ENCODE measurements around the gene MEP1A. TPM values are rescaled to one million over a fixed set of nuclear protein-coding genes. Genes with fewer than 3 reads are reported as not detected.
"Not testable (repeated sequence)": the region's sequence is repeated elsewhere in the genome, so short reads cannot be mapped to it uniquely, and the experiment has no call there.

The MEP1A gene
- total and polyA plus RNA-seq, 2 donors (not counting 3 experiments of a cell fraction or from before 2014, with no cell fraction given), result not detected

- H4K20me1 ChIP-seq (replicated peaks; ENCODE audit: control insufficient read depth, extremely low read depth, insufficient read depth, low read length); H2AFZ ChIP-seq (ENCODE audit: low read depth, low read length); H3K27ac ChIP-seq (ENCODE audit: insufficient read depth, low read depth, low read length); intact Hi-C loops (cut with micrococcal nuclease); H3K79me2 ChIP-seq (ENCODE audit: control insufficient read depth, insufficient read depth, low read length); H3K4me2 ChIP-seq (ENCODE audit: insufficient read depth, low read length); H3K36me3 ChIP-seq (ENCODE audit: control insufficient read depth in 2 of 2, extremely low read depth in 1 of 2, insufficient read depth in 2 of 2, low read length in 2 of 2); H3K9me3 ChIP-seq (replicated peaks; ENCODE audit: control insufficient read depth, insufficient read depth, low read length); H3K27me3 ChIP-seq (ENCODE audit: control insufficient read depth in 2 of 2, insufficient read depth in 2 of 2, low read length in 2 of 2); H3K9ac ChIP-seq (replicated peaks; ENCODE audit: extremely low read depth, insufficient read depth, low read length); dilution Hi-C loops (cut with MboI; ENCODE audit: extremely low pct_ligation_motif_present, low sequenced_read_pairs); H3K4me3 ChIP-seq (replicated peaks in 1 of 3; ENCODE audit: insufficient read depth in 1 of 3, low read depth in 1 of 3, low read length in 3 of 3); H3K9me1 ChIP-seq (replicated peaks; ENCODE audit: control insufficient read depth, extremely low read depth, insufficient read depth, low read length); BruUV-seq (replicated peaks): not testable (repeated sequence)
- ChIA-PET CTCF (interaction anchor here (0.5 to 2.9 kb wide), 15 partner anchors 8 to 450 kb away, joined by 3 to 14 read pairs (median 4); partner anchors contain the start of gene ADGRF1), POLR2A (interaction anchor here (0.8 kb wide), 1 partner anchor 20 kb away, joined by 3 read pairs; no protein-coding TSS in a partner anchor)
- peak; percentile 21 for DNase-seq (ENCODE audit: low read depth, low spot score)
- peaks cover 18% of the 10 kb centered on the region for H3K4me1 ChIP-seq (ENCODE audit: control insufficient read depth, extremely low read depth, insufficient read depth, low read length)
- TF ChIP-seq CTCF (IDR thresholded peaks at IDR 0.05; ENCODE audit: extremely low read depth in 1 of 2, insufficient read depth in 1 of 2, low read depth in 1 of 2, low read length in 2 of 2), result peak; percentile 46 to 53
- peak; percentile 68 for FAIRE-seq
Measured at GRCh38 chr6:46855966-46856365, 62.8 kb downstream of the MEP1A start.

- Histone ChIP-seq H3K36me3 (ENCODE audit: control insufficient read depth in 2 of 2, extremely low read depth in 1 of 2, insufficient read depth in 2 of 2, low read length in 2 of 2) (peaks cover 2 to 6% of the 10 kb centered on the region in 2 experiments), H3K79me2 (ENCODE audit: control insufficient read depth, insufficient read depth, low read length) (no peaks in the 10 kb centered on the region), H3K9ac (replicated peaks; ENCODE audit: extremely low read depth, insufficient read depth, low read length) (no peak overlapping the region), H3K4me2 (ENCODE audit: insufficient read depth, low read length) (no peak overlapping the region), H3K9me3 (replicated peaks; ENCODE audit: control insufficient read depth, insufficient read depth, low read length) (no peaks in the 10 kb centered on the region), H3K4me3 (replicated peaks in 1 of 3; ENCODE audit: insufficient read depth in 1 of 3, low read depth in 1 of 3, low read length in 3 of 3) (no peak overlapping the region), H3K4me1 (ENCODE audit: control insufficient read depth, extremely low read depth, insufficient read depth, low read length) (peaks cover 2% of the 10 kb centered on the region), H3K27ac (ENCODE audit: insufficient read depth, low read depth, low read length) (no peak overlapping the region), H2AFZ (ENCODE audit: low read depth, low read length) (no peak overlapping the region), H3K9me1 (replicated peaks; ENCODE audit: control insufficient read depth, extremely low read depth, insufficient read depth, low read length) (no peaks in the 10 kb centered on the region), H4K20me1 (replicated peaks; ENCODE audit: control insufficient read depth, extremely low read depth, insufficient read depth, low read length) (no peaks in the 10 kb centered on the region), H3K27me3 (ENCODE audit: control insufficient read depth in 2 of 2, insufficient read depth in 2 of 2, low read length in 2 of 2) (no peaks in the 10 kb centered on the region)
- intact Hi-C loops (cut with micrococcal nuclease), result no loop called here
- ChIA-PET CTCF (interaction anchor here (1.2 to 1.9 kb wide), 2 partner anchors 13 to 14 kb away, joined by 5 read pairs; no protein-coding TSS in a partner anchor), POLR2A (no interaction called here)
- dilution Hi-C loops (cut with MboI; ENCODE audit: extremely low pct_ligation_motif_present, low sequenced_read_pairs), result no loop called here
- DNase-seq (ENCODE audit: low read depth, low spot score) (no peak), FAIRE-seq (no peak)
- no TSS peak for BruUV-seq (replicated peaks)
- TF ChIP-seq FOS (IDR thresholded peaks at IDR 0.05; ENCODE audit: borderline replicate concordance, insufficient read depth, low read length) (no peak), MYC (IDR thresholded peaks at IDR 0.05; ENCODE audit: low read depth, low read length) (no peak), JUN (IDR thresholded peaks at IDR 0.05; ENCODE audit: borderline replicate concordance, insufficient read depth, insufficient read length, low read depth) (no peak), POLR2A (IDR thresholded peaks at IDR 0.05; ENCODE audit: low read depth, low read length) (no peak), MAX (IDR thresholded peaks at IDR 0.05; ENCODE audit: insufficient read depth, insufficient read length) (no peak), EZH2 (IDR thresholded peaks at IDR 0.05; ENCODE audit: borderline replicate concordance, low read depth, low read length, severe bottlenecking) (no peak), POLR2AphosphoS5 (IDR thresholded peaks at IDR 0.05; ENCODE audit: insufficient read depth, low read depth, low read length) (no peak), CTCF (IDR thresholded peaks at IDR 0.05; ENCODE audit: extremely low read depth in 1 of 2, insufficient read depth in 1 of 2, low read depth in 1 of 2, low read length in 2 of 2) (no peak), GATA2 (IDR thresholded peaks at IDR 0.05; ENCODE audit: insufficient read depth, insufficient read length, low read depth, low read length) (no peak)
Measured at GRCh38 chr6:46862381-46862780, 69.2 kb downstream of the MEP1A start.

Data from endothelial cell of umbilical vein (primary cell).